C4-2B (cell line): ENCODE measurements around the gene COA8.

ENCODE experiments used
- ZFX ChIP-seq: fragments of 450-650 bp; IDR thresholded peaks from 2 replicates; pipeline ENCODE4 v1.6.1; 2017
- TF ChIP-seq, protein P1 (sequence below): fragments of 450-650 bp; conservative IDR thresholded peaks from 2 replicates; pipeline ENCODE4 v1.5.1; 2017; ENCODE audit warnings: mild to moderate bottlenecking

GRCh38 chr14:103548463-103549351, 14.1 kb upstream of the COA8 start:
- TF ChIP-seq, protein P1, sequence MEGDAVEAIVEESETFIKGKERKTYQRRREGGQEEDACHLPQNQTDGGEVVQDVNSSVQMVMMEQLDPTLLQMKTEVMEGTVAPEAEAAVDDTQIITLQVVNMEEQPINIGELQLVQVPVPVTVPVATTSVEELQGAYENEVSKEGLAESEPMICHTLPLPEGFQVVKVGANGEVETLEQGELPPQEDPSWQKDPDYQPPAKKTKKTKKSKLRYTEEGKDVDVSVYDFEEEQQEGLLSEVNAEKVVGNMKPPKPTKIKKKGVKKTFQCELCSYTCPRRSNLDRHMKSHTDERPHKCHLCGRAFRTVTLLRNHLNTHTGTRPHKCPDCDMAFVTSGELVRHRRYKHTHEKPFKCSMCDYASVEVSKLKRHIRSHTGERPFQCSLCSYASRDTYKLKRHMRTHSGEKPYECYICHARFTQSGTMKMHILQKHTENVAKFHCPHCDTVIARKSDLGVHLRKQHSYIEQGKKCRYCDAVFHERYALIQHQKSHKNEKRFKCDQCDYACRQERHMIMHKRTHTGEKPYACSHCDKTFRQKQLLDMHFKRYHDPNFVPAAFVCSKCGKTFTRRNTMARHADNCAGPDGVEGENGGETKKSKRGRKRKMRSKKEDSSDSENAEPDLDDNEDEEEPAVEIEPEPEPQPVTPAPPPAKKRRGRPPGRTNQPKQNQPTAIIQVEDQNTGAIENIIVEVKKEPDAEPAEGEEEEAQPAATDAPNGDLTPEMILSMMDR, result no peak
- TF ChIP-seq ZFX, result no peak
